HepG2 (cell line): Measurements from ENCODE around the gene NCOA1. TPM values are rescaled to one million over a fixed set of nuclear protein-coding genes. Genes with fewer than 3 reads are reported as not detected.

Experiments
- AKAP8 ChIP-seq: sonication (generic); formaldehyde crosslinking; IDR thresholded peaks from 2 replicates; pipeline ENCODE4 v1.5.1; 2020; ENCODE audit warnings: mild to moderate bottlenecking, missing genetic modification reagents
- ATF2 ChIP-seq: sonication (generic); formaldehyde crosslinking; IDR thresholded peaks from 2 replicates; pipeline ENCODE4 v1.4.0; 2020; ENCODE audit warnings: missing genetic modification reagents
- CEBPG ChIP-seq: IDR thresholded peaks from 2 replicates; pipeline ENCODE4 v1.6.1; 2016
- DBP ChIP-seq: sonication (generic); formaldehyde crosslinking; IDR thresholded peaks from 2 replicates; pipeline ENCODE4 v1.4.0; 2020; ENCODE audit warnings: missing genetic modification reagents; ENCODE audit errors: not compliant biosample characterization
- ELF3 ChIP-seq: IDR thresholded peaks from 2 replicates; pipeline ENCODE4 v1.6.1; 2016; ENCODE audit warnings: missing genetic modification reagents, missing compliant biosample characterization
- FLYWCH1 ChIP-seq: sonication (generic); formaldehyde crosslinking; IDR thresholded peaks from 2 replicates; pipeline ENCODE4 v1.8.1; 2023; ENCODE audit warnings: mild to moderate bottlenecking, missing genetic modification reagents
- GZF1 ChIP-seq: sonication (generic); formaldehyde crosslinking; IDR thresholded peaks from 2 replicates; pipeline ENCODE4 v1.5.1; 2020; ENCODE audit warnings: mild to moderate bottlenecking, missing genetic modification reagents
- KDM5A ChIP-seq: fragments of 200-600 bp; sonication (generic); IDR thresholded peaks from 2 replicates; pipeline ENCODE4 v1.7.0; 2018; ENCODE audit warnings: antibody characterized with exemption, mild to moderate bottlenecking, low read length, borderline replicate concordance
- MXI1 ChIP-seq: IDR thresholded peaks from 3 replicates; pipeline ENCODE4 v1.6.1; 2012; ENCODE audit warnings: low read depth, low read length, inconsistent platforms, borderline replicate concordance
- NFYB ChIP-seq: sonication (generic); formaldehyde crosslinking; IDR thresholded peaks from 2 replicates; pipeline ENCODE4 v1.4.0; 2020; ENCODE audit warnings: missing genetic modification reagents
- RAD51 ChIP-seq: fragments of 450-650 bp; IDR thresholded peaks from 2 replicates; pipeline ENCODE4 v1.6.1; 2016; ENCODE audit warnings: borderline replicate concordance
- SP5 ChIP-seq: IDR thresholded peaks from 2 replicates; pipeline ENCODE4 v1.6.1; 2016; ENCODE audit warnings: low read depth, borderline replicate concordance
- TARDBP ChIP-seq: sonication (generic); formaldehyde crosslinking; IDR thresholded peaks from 2 replicates; pipeline ENCODE4 v1.8.0; 2022; ENCODE audit warnings: mild to moderate bottlenecking, missing genetic modification reagents
- ZC3H4 ChIP-seq: sonication (generic); formaldehyde crosslinking; IDR thresholded peaks from 2 replicates; pipeline ENCODE4 v1.4.0; 2020; ENCODE audit warnings: missing genetic modification reagents, borderline replicate concordance
- ZNF101 ChIP-seq: sonication (generic); formaldehyde crosslinking; IDR thresholded peaks from 2 replicates; pipeline ENCODE4 v1.4.0; 2020; ENCODE audit warnings: mild to moderate bottlenecking, low read depth, missing genetic modification reagents, borderline replicate concordance
- ZNF549 ChIP-seq: sonication (generic); formaldehyde crosslinking; IDR thresholded peaks from 2 replicates; pipeline ENCODE4 v1.5.0; 2020; ENCODE audit warnings: missing genetic modification reagents
- ZNF572 ChIP-seq: sonication (generic); formaldehyde crosslinking; IDR thresholded peaks from 2 replicates; pipeline ENCODE4 v1.5.1; 2020; ENCODE audit warnings: mild to moderate bottlenecking, missing genetic modification reagents
- ZNF772 ChIP-seq: sonication (generic); formaldehyde crosslinking; IDR thresholded peaks from 2 replicates; pipeline ENCODE4 v1.5.0; 2020; ENCODE audit warnings: mild to moderate bottlenecking, missing genetic modification reagents
- ZNF839 ChIP-seq: sonication (generic); formaldehyde crosslinking; IDR thresholded peaks from 2 replicates; pipeline ENCODE4 v1.4.0; 2020; ENCODE audit warnings: missing genetic modification reagents, mild to moderate bottlenecking, borderline replicate concordance
- ZZZ3 ChIP-seq: sonication (generic); formaldehyde crosslinking; IDR thresholded peaks from 2 replicates; pipeline ENCODE4 v1.4.0; 2020; ENCODE audit warnings: missing genetic modification reagents, mild to moderate bottlenecking, borderline replicate concordance
- polyA plus RNA-seq, 8 experiments: library from polyadenylated mRNA; depleted of rRNA in 3 of 8; stranded (reverse) in 7 of 8; unstranded in 1 of 8; fragments of >200 nt; fragmentation: Illumina TruSeq in 4 of 8; extraction: Trizol in 4 of 8; gene quantifications; 2 replicates each; pipeline versions ENCODE4 v1.2.1 to v1.2.3, GENCODE V29; 2011 to 2016; ENCODE audit warnings: low read depth in 4 of 8, missing spikeins in 1 of 8, mixed read lengths in 1 of 8; ENCODE audit not compliant: insufficient read depth in 1 of 8
- total RNA-seq, 5 experiments: library from RNA; depleted of rRNA; stranded (reverse); fragments of >200 nt; fragmentation: Illumina TruSeq; extraction: Trizol; gene quantifications; 2 replicates each; pipeline ENCODE4 v1.2.3, GENCODE V29; 2016; ENCODE audit warnings: low read depth in 1 of 5
- TF ChIP-seq, protein P1 (sequence below): sonication (generic); formaldehyde crosslinking; IDR thresholded peaks from 2 replicates; pipeline ENCODE4 v1.4.0; 2020; ENCODE audit warnings: missing genetic modification reagents
- TF ChIP-seq, protein P2 (sequence below): sonication (generic); formaldehyde crosslinking; IDR thresholded peaks from 2 replicates; pipeline ENCODE4 v1.4.0; 2020; ENCODE audit warnings: missing genetic modification reagents, mild to moderate bottlenecking, borderline replicate concordance
- TF ChIP-seq, protein P3 (sequence below): sonication (generic); formaldehyde crosslinking; IDR thresholded peaks from 2 replicates; pipeline ENCODE4 v1.5.1; 2020; ENCODE audit warnings: missing genetic modification reagents, mild to moderate bottlenecking, borderline replicate concordance
- TF ChIP-seq, protein P4 (sequence below): sonication (generic); formaldehyde crosslinking; IDR thresholded peaks from 2 replicates; pipeline ENCODE4 v1.8.0; 2022; ENCODE audit warnings: mild to moderate bottlenecking, missing genetic modification reagents, moderate library complexity

The NCOA1 gene
- total and polyA plus RNA-seq, 2 of the 13 experiments (the other 11 are each of a cell fraction or from before 2014, with no cell fraction given): 10.0 to 10.4 TPM

DNA sequence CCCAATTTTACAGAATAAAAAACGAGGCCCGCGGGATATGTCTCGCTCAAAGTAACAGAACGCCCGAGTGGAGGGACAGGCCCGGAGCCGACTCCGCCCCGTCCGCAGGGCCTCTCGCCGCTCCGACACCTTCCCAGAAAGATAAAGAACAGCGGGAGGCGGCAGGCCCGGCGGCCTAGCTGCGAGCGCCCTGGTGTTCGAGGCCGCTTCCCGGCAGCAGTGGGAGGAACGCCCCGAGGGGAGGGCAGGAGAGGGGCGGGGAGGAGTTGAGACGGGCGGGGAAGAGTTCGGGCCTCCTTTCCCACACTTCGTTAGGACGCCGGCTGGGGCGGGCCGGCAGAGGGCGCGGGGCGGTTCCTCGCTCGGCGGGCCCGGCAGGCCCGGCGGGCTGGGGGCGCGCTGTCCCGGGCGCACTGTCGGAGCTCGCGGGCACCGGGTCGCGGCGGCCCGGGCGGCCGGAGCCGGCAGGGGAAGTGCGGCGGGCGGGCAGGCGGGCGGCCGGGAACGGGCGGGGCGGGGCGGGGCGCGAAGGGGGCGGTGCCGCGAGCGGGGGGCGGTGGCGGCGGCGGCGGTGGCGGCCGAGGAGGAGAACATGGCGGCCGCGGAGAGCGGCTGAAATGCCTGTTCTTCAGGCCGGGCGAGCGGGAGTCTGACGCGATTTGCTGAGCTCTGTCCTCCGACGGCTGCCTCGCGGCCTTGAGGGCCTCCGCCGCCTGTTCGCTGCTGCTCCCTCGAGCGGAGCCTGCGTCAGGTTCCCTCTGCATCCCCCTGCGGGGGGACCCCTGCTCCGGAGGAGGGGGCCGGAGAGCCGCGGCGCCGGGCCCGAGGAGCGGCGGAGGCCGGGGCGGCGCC, at the start of gene NCOA1 (continued):
- TF ChIP-seq MXI1 (0 out of 3 replicates have a peak, but pooled peaks have one; percentile 21), FLYWCH1 (CRISPR knock-in tag) (no peak), NFYB (CRISPR knock-in tag) (no peak), ZNF772 (CRISPR knock-in tag) (no peak), DBP (no peak), ZNF572 (CRISPR knock-in tag) (no peak), GZF1 (CRISPR knock-in tag) (no peak), TARDBP (CRISPR knock-in tag) (0 out of 2 replicates have a peak, but pooled peaks have one; percentile 61), ELF3 (peak; percentile 9; the same call in 1 of the 2 replicates), ZNF549 (CRISPR knock-in tag) (no peak), ZNF101 (CRISPR knock-in tag) (no peak), ZZZ3 (CRISPR knock-in tag) (no peak), AKAP8 (no peak), ATF2 (no peak), KDM5A (no peak), ZNF839 (CRISPR knock-in tag) (no peak), SP5 (CRISPR knock-in tag) (peak; percentile 51), RAD51 (no peak), CEBPG (CRISPR knock-in tag) (no peak), ZC3H4 (no peak)
- TF ChIP-seq, protein P1, sequence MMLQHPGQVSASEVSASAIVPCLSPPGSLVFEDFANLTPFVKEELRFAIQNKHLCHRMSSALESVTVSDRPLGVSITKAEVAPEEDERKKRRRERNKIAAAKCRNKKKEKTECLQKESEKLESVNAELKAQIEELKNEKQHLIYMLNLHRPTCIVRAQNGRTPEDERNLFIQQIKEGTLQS (CRISPR knock-in tag): 0 out of 2 replicates have a peak, but pooled peaks have one; percentile 10
- TF ChIP-seq, protein P2, sequence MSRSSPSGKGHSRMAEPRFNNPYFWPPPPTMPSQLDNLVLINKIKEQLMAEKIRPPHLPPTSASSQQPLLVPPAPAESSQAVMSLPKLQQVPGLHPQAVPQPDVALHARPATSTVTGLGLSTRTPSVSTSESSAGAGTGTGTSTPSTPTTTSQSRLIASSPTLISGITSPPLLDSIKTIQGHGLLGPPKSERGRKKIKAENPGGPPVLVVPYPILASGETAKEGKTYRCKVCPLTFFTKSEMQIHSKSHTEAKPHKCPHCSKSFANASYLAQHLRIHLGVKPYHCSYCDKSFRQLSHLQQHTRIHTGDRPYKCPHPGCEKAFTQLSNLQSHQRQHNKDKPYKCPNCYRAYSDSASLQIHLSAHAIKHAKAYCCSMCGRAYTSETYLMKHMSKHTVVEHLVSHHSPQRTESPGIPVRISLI: no peak
- TF ChIP-seq, protein P3, sequence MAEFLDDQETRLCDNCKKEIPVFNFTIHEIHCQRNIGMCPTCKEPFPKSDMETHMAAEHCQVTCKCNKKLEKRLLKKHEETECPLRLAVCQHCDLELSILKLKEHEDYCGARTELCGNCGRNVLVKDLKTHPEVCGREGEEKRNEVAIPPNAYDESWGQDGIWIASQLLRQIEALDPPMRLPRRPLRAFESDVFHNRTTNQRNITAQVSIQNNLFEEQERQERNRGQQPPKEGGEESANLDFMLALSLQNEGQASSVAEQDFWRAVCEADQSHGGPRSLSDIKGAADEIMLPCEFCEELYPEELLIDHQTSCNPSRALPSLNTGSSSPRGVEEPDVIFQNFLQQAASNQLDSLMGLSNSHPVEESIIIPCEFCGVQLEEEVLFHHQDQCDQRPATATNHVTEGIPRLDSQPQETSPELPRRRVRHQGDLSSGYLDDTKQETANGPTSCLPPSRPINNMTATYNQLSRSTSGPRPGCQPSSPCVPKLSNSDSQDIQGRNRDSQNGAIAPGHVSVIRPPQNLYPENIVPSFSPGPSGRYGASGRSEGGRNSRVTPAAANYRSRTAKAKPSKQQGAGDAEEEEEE: no peak
- TF ChIP-seq, protein P4, sequence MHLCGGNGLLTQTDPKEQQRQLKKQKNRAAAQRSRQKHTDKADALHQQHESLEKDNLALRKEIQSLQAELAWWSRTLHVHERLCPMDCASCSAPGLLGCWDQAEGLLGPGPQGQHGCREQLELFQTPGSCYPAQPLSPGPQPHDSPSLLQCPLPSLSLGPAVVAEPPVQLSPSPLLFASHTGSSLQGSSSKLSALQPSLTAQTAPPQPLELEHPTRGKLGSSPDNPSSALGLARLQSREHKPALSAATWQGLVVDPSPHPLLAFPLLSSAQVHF (CRISPR knock-in tag): no peak
